ENCODE results near the gene VTI1A. TPM values are rescaled to one million over a fixed set of nuclear protein-coding genes. Genes with fewer than 3 reads are reported as not detected.

Gene VTI1A
- polyA plus RNA-seq, 1 donor: 17.2 TPM

GRCh38 chr10:112519133-112519761 is 72.2 kb downstream of the VTI1A start:
- peak; percentile 21 to 71 for DNase-seq
- Histone ChIP-seq H3K27ac (ENCODE audit: low read length) (peak overlapping the region; percentile 39), H3K9me3 (ENCODE audit: control insufficient read depth, low read depth, low read length) (no peaks in the 10 kb centered on the region), H3K4me3 (ENCODE audit: low read length) (no peak overlapping the region), H3K27me3 (ENCODE audit: control insufficient read depth, insufficient read depth, low read length) (no peaks in the 10 kb centered on the region), H3K4me1 (ENCODE audit: control insufficient read depth, insufficient read depth, low read length) (no peaks in the 10 kb centered on the region), H3K36me3 (ENCODE audit: control insufficient read depth, insufficient read depth, low read length) (no peaks in the 10 kb centered on the region)
- no CpG with 5 or more reads among the region's 5 CpGs for WGBS (ENCODE audit: insufficient coverage, low lambda C conversion rate)

- H3K4me1 ChIP-seq (ENCODE audit: control insufficient read depth, insufficient read depth, low read length): no peaks in the 10 kb centered on the region
- WGBS (ENCODE audit: insufficient coverage, low lambda C conversion rate): no CpG with 5 or more reads among the region's 1 CpG
Measured at GRCh38 chr10:112520914-112521313, 73.9 kb downstream of the VTI1A start.

GRCh38 chr10:112524641-112525040 is 77.6 kb downstream of the VTI1A start:
- no peaks in the 10 kb centered on the region for H3K27me3 ChIP-seq (ENCODE audit: control insufficient read depth, insufficient read depth, low read length)
- H3K36me3 ChIP-seq (ENCODE audit: control insufficient read depth, insufficient read depth, low read length): no peaks in the 10 kb centered on the region
- H3K4me3 ChIP-seq (ENCODE audit: low read length): no peak overlapping the region
- H3K4me1 ChIP-seq (ENCODE audit: control insufficient read depth, insufficient read depth, low read length): no peaks in the 10 kb centered on the region
- no peaks in the 10 kb centered on the region for H3K9me3 ChIP-seq (ENCODE audit: control insufficient read depth, low read depth, low read length)
- H3K27ac ChIP-seq (ENCODE audit: low read length): no peak overlapping the region
- DNase-seq: no peak

More at GRCh38 chr10:112520914-112521313, 73.9 kb downstream of the VTI1A start:
- Histone ChIP-seq H3K27ac (ENCODE audit: low read length) (no peak overlapping the region), H3K27me3 (ENCODE audit: control insufficient read depth, insufficient read depth, low read length) (no peaks in the 10 kb centered on the region), H3K9me3 (ENCODE audit: control insufficient read depth, low read depth, low read length) (no peaks in the 10 kb centered on the region), H3K36me3 (ENCODE audit: control insufficient read depth, insufficient read depth, low read length) (no peaks in the 10 kb centered on the region), H3K4me3 (ENCODE audit: low read length) (no peak overlapping the region)
- DNase-seq: peak in 1 of 2 donors; percentile 49

- H3K27me3 ChIP-seq (ENCODE audit: control insufficient read depth, insufficient read depth, low read length): no peaks in the 10 kb centered on the region
- no peak overlapping the region for H3K4me3 ChIP-seq (ENCODE audit: low read length)
- H3K27ac ChIP-seq (ENCODE audit: low read length): no peak overlapping the region
- DNase-seq: no peak
- no peaks in the 10 kb centered on the region for H3K4me1 ChIP-seq (ENCODE audit: control insufficient read depth, insufficient read depth, low read length)
- no CpG with 5 or more reads among the region's 3 CpGs for WGBS (ENCODE audit: insufficient coverage, low lambda C conversion rate)
- no peaks in the 10 kb centered on the region for H3K9me3 ChIP-seq (ENCODE audit: control insufficient read depth, low read depth, low read length)
- no peaks in the 10 kb centered on the region for H3K36me3 ChIP-seq (ENCODE audit: control insufficient read depth, insufficient read depth, low read length)
Measured at GRCh38 chr10:112525200-112525599, 78.2 kb downstream of the VTI1A start.

- Histone ChIP-seq H3K27me3 (ENCODE audit: control insufficient read depth, insufficient read depth, low read length) (no peaks in the 10 kb centered on the region), H3K4me1 (ENCODE audit: control insufficient read depth, insufficient read depth, low read length) (no peaks in the 10 kb centered on the region), H3K36me3 (ENCODE audit: control insufficient read depth, insufficient read depth, low read length) (no peaks in the 10 kb centered on the region), H3K27ac (ENCODE audit: low read length) (no peak overlapping the region), H3K9me3 (ENCODE audit: control insufficient read depth, low read depth, low read length) (no peaks in the 10 kb centered on the region), H3K4me3 (ENCODE audit: low read length) (no peak overlapping the region)
- no CpG with 5 or more reads among the region's 3 CpGs for WGBS (ENCODE audit: insufficient coverage, low lambda C conversion rate)
- no peak for DNase-seq
Measured at GRCh38 chr10:112526139-112526538, 79.1 kb downstream of the VTI1A start.

- Histone ChIP-seq H3K4me1 (ENCODE audit: control insufficient read depth, insufficient read depth, low read length) (no peaks in the 10 kb centered on the region), H3K4me3 (ENCODE audit: low read length) (peak overlapping the region; percentile 8), H3K9me3 (ENCODE audit: control insufficient read depth, low read depth, low read length) (no peaks in the 10 kb centered on the region), H3K27me3 (ENCODE audit: control insufficient read depth, insufficient read depth, low read length) (no peaks in the 10 kb centered on the region), H3K36me3 (ENCODE audit: control insufficient read depth, insufficient read depth, low read length) (no peaks in the 10 kb centered on the region), H3K27ac (ENCODE audit: low read length) (no peak overlapping the region)
- WGBS (ENCODE audit: insufficient coverage, low lambda C conversion rate): 70% methylated on average over 2 of the region's 10 CpGs
- DNase-seq: no peak
Measured at GRCh38 chr10:112526906-112527305, 79.9 kb downstream of the VTI1A start.

GRCh38 chr10:112528235-112528634 is 81.2 kb downstream of the VTI1A start:
- no peaks in the 10 kb centered on the region for H3K27me3 ChIP-seq (ENCODE audit: control insufficient read depth, insufficient read depth, low read length)
- H3K4me1 ChIP-seq (ENCODE audit: control insufficient read depth, insufficient read depth, low read length): no peaks in the 10 kb centered on the region
- H3K4me3 ChIP-seq (ENCODE audit: low read length): no peak overlapping the region
- no CpG with 5 or more reads among the region's 1 CpG for WGBS (ENCODE audit: insufficient coverage, low lambda C conversion rate)
- no peaks in the 10 kb centered on the region for H3K9me3 ChIP-seq (ENCODE audit: control insufficient read depth, low read depth, low read length)
- no peaks in the 10 kb centered on the region for H3K36me3 ChIP-seq (ENCODE audit: control insufficient read depth, insufficient read depth, low read length)
- H3K27ac ChIP-seq (ENCODE audit: low read length): no peak overlapping the region
- DNase-seq: no peak

- 56% methylated on average over 1 of the region's 6 CpGs for WGBS (ENCODE audit: insufficient coverage, low lambda C conversion rate)
Measured at GRCh38 chr10:112531421-112531820, 84.4 kb downstream of the VTI1A start.

GRCh38 chr10:112532189-112532588 is 85.2 kb downstream of the VTI1A start:
- DNase-seq: peak in 1 of 2 donors; percentile 19
- no peak overlapping the region for H3K4me3 ChIP-seq (ENCODE audit: low read length)
- H3K36me3 ChIP-seq (ENCODE audit: control insufficient read depth, insufficient read depth, low read length): no peaks in the 10 kb centered on the region
- no peak overlapping the region for H3K27ac ChIP-seq (ENCODE audit: low read length)
- H3K9me3 ChIP-seq (ENCODE audit: control insufficient read depth, low read depth, low read length): no peaks in the 10 kb centered on the region
- no peaks in the 10 kb centered on the region for H3K27me3 ChIP-seq (ENCODE audit: control insufficient read depth, insufficient read depth, low read length)
- H3K4me1 ChIP-seq (ENCODE audit: control insufficient read depth, insufficient read depth, low read length): no peaks in the 10 kb centered on the region
- no CpG with 5 or more reads among the region's 6 CpGs for WGBS (ENCODE audit: insufficient coverage, low lambda C conversion rate)

More at GRCh38 chr10:112531421-112531820, 84.4 kb downstream of the VTI1A start:
- no peaks in the 10 kb centered on the region for H3K4me1 ChIP-seq (ENCODE audit: control insufficient read depth, insufficient read depth, low read length)
- H3K27me3 ChIP-seq (ENCODE audit: control insufficient read depth, insufficient read depth, low read length): no peaks in the 10 kb centered on the region
- no peak overlapping the region for H3K4me3 ChIP-seq (ENCODE audit: low read length)
- H3K36me3 ChIP-seq (ENCODE audit: control insufficient read depth, insufficient read depth, low read length): no peaks in the 10 kb centered on the region
- no peak for DNase-seq
- no peaks in the 10 kb centered on the region for H3K9me3 ChIP-seq (ENCODE audit: control insufficient read depth, low read depth, low read length)
- no peak overlapping the region for H3K27ac ChIP-seq (ENCODE audit: low read length)

- no peak overlapping the region for H3K27ac ChIP-seq (ENCODE audit: low read length)
- no CpG with 5 or more reads among the region's 2 CpGs for WGBS (ENCODE audit: insufficient coverage, low lambda C conversion rate)
- no peaks in the 10 kb centered on the region for H3K36me3 ChIP-seq (ENCODE audit: control insufficient read depth, insufficient read depth, low read length)
- H3K4me3 ChIP-seq (ENCODE audit: low read length): no peak overlapping the region
- no peaks in the 10 kb centered on the region for H3K4me1 ChIP-seq (ENCODE audit: control insufficient read depth, insufficient read depth, low read length)
- no peaks in the 10 kb centered on the region for H3K9me3 ChIP-seq (ENCODE audit: control insufficient read depth, low read depth, low read length)
- DNase-seq: no peak
- no peaks in the 10 kb centered on the region for H3K27me3 ChIP-seq (ENCODE audit: control insufficient read depth, insufficient read depth, low read length)
Measured at GRCh38 chr10:112532956-112533355, 85.9 kb downstream of the VTI1A start.

GRCh38 chr10:112533916-112534315 is 86.9 kb downstream of the VTI1A start:
- Histone ChIP-seq H3K27me3 (ENCODE audit: control insufficient read depth, insufficient read depth, low read length) (no peaks in the 10 kb centered on the region), H3K9me3 (ENCODE audit: control insufficient read depth, low read depth, low read length) (no peaks in the 10 kb centered on the region), H3K4me3 (ENCODE audit: low read length) (no peak overlapping the region), H3K36me3 (ENCODE audit: control insufficient read depth, insufficient read depth, low read length) (peaks cover 4% of the 10 kb centered on the region), H3K27ac (ENCODE audit: low read length) (no peak overlapping the region), H3K4me1 (ENCODE audit: control insufficient read depth, insufficient read depth, low read length) (no peaks in the 10 kb centered on the region)
- no peak for DNase-seq
- 60% methylated on average over 1 of the region's 1 CpG for WGBS (ENCODE audit: insufficient coverage, low lambda C conversion rate)
